GM23338 (cell line): Measurements from ENCODE around the gene ABHD12. TPM values are rescaled to one million over a fixed set of nuclear protein-coding genes. Genes with fewer than 3 reads are reported as not detected.
A peak's percentile ranks its signal among the peaks of the same experiment; 100 is the strongest.

Source experiments
- ATAC-seq: fragments of 200-7000 bp; cut with Tn5 transposase; 3 replicates; pipeline ENCODE4 v1.9.1; 2020
- DNase-seq: peaks from one replicate; pipeline ENCODE4 v3.0.0-alpha.2; 2015; ENCODE audit warnings: low spot score
- H2AFZ ChIP-seq: fragments of 200-600 bp; sonication (generic); 2 replicates; pipeline ENCODE4 v1.8.0; 2016; ENCODE audit warnings: antibody characterized with exemption, mild to moderate bottlenecking, moderate library complexity
- H3F3A ChIP-seq: fragments of 200-600 bp; sonication (generic); replicated peaks from 2 replicates; pipeline ENCODE4 v1.8.0; 2017; ENCODE audit warnings: antibody characterized with exemption, mixed run types, low read depth
- H3K27ac ChIP-seq: fragments of 200-600 bp; sonication (generic); 2 replicates; pipeline ENCODE4 v1.6.1; 2016; ENCODE audit warnings: low read depth
- H3K27me3 ChIP-seq: fragments of 200-600 bp; sonication (generic); 2 replicates; pipeline ENCODE4 v1.8.0; 2016; ENCODE audit warnings: mild to moderate bottlenecking, mixed run types, moderate library complexity; ENCODE audit not compliant: insufficient read depth
- H3K36me3 ChIP-seq: fragments of 200-600 bp; sonication (generic); 2 replicates; pipeline ENCODE4 v1.8.0; 2016; ENCODE audit warnings: mild to moderate bottlenecking; ENCODE audit not compliant: insufficient read depth
- H3K4me1 ChIP-seq: fragments of 200-600 bp; sonication (generic); 2 replicates; pipeline ENCODE4 v1.8.0; 2016; ENCODE audit warnings: mild to moderate bottlenecking, moderate library complexity; ENCODE audit not compliant: insufficient read depth
- H3K4me2 ChIP-seq: fragments of 200-600 bp; sonication (generic); 2 replicates; pipeline ENCODE4 v1.7.1; 2017; ENCODE audit warnings: mixed run types
- H3K4me3 ChIP-seq: fragments of 200-600 bp; sonication (generic); 2 replicates; pipeline ENCODE4 v1.6.1; 2016; ENCODE audit warnings: mixed run types
- H3K79me2 ChIP-seq: fragments of 200-600 bp; sonication (generic); replicated peaks from 2 replicates; pipeline ENCODE4 v1.8.0; 2017; ENCODE audit warnings: mild to moderate bottlenecking; ENCODE audit not compliant: insufficient read depth
- H3K9me2 ChIP-seq: fragments of 200-600 bp; sonication (generic); 2 replicates; pipeline ENCODE4 v1.8.0; 2017; ENCODE audit not compliant: insufficient read depth
- H4K20me1 ChIP-seq: fragments of 200-600 bp; sonication (generic); replicated peaks from 2 replicates; pipeline ENCODE4 v1.8.0; 2017; ENCODE audit warnings: mild to moderate bottlenecking; ENCODE audit not compliant: insufficient read depth
- H3K27ac Mint-ChIP-seq: 2 replicates; pipeline ENCODE4 v1.8.0; 2020; ENCODE audit warnings: inconsistent platforms, mild to moderate bottlenecking, moderate library complexity, mixed read lengths
- H3K27me3 Mint-ChIP-seq: 3 replicates; pipeline ENCODE4 v1.8.0; 2022; ENCODE audit warnings: low read depth, mild to moderate bottlenecking, moderate library complexity, mixed read lengths, inconsistent platforms; ENCODE audit not compliant: insufficient read depth, poor library complexity
- H3K36me3 Mint-ChIP-seq: 3 replicates; pipeline ENCODE4 v1.8.0; 2021; ENCODE audit warnings: low read depth, mild to moderate bottlenecking, inconsistent platforms, moderate library complexity, mixed read lengths
- H3K4me1 Mint-ChIP-seq: 3 replicates; pipeline ENCODE4 v1.8.0; 2020; ENCODE audit warnings: mild to moderate bottlenecking, inconsistent platforms, mixed read lengths
- H3K4me3 Mint-ChIP-seq: 3 replicates; pipeline ENCODE4 v1.8.0; 2021; ENCODE audit warnings: moderate library complexity, mild to moderate bottlenecking, inconsistent platforms, mixed read lengths
- H3K9me3 Mint-ChIP-seq: 3 replicates; pipeline ENCODE4 v1.8.0; 2020; ENCODE audit warnings: moderate library complexity, mild to moderate bottlenecking, inconsistent platforms, mixed read lengths
- CREB1 ChIP-seq: fragments of 250-450 bp; sonication (Bioruptor Pico); IDR thresholded peaks from 2 replicates; pipeline ENCODE4 v1.5.0; 2020; ENCODE audit warnings: low read depth, mild to moderate bottlenecking, moderate library complexity
- CTCF ChIP-seq, 2 experiments: fragments of 200-600 bp in 1 of 2; sonication (generic) in 1 of 2; conservative IDR thresholded peaks; 2 replicates each; pipeline versions ENCODE4 v1.5.1 to v1.6.1; 2016 to 2017; ENCODE audit warnings: antibody characterized with exemption in 2 of 2, low read depth in 2 of 2, mild to moderate bottlenecking in 2 of 2, moderate library complexity in 1 of 2
- ETS1 ChIP-seq: IDR thresholded peaks from 2 replicates; pipeline ENCODE4 v1.6.1; 2016; ENCODE audit warnings: antibody characterized with exemption
- EZH2 ChIP-seq: fragments of 200-600 bp; sonication (generic); IDR thresholded peaks from one replicate; pipeline ENCODE4 v1.8.0; 2017; ENCODE audit warnings: antibody characterized with exemption, mild to moderate bottlenecking, low read depth; ENCODE audit not compliant: unreplicated experiment
- EZH2phosphoT487 ChIP-seq: fragments of 200-600 bp; sonication (generic); IDR thresholded peaks from one replicate; pipeline ENCODE4 v1.8.1; 2018; ENCODE audit warnings: antibody characterized with exemption; ENCODE audit not compliant: unreplicated experiment
- JUNB ChIP-seq: IDR thresholded peaks from one replicate; pipeline ENCODE4 v1.6.1; 2016; ENCODE audit warnings: antibody characterized with exemption; ENCODE audit not compliant: unreplicated experiment
- NANOG ChIP-seq: IDR thresholded peaks from 2 replicates; pipeline ENCODE4 v1.6.1; 2016; ENCODE audit warnings: antibody characterized with exemption, borderline replicate concordance
- POLR2AphosphoS5 ChIP-seq: IDR thresholded peaks from 2 replicates; pipeline ENCODE4 v1.6.1; 2016; ENCODE audit warnings: antibody characterized with exemption, low read depth
- REST ChIP-seq: IDR thresholded peaks from one replicate; pipeline ENCODE4 v1.6.1; 2018; ENCODE audit warnings: antibody characterized with exemption; ENCODE audit not compliant: unreplicated experiment
- STAT1 ChIP-seq: IDR thresholded peaks from one replicate; pipeline ENCODE4 v1.6.1; 2016; ENCODE audit warnings: antibody characterized with exemption; ENCODE audit not compliant: unreplicated experiment
- ZNF114 ChIP-seq: fragments of 250-450 bp; sonication (Bioruptor Pico); IDR thresholded peaks from 2 replicates; pipeline ENCODE4 v1.5.0; 2020; ENCODE audit warnings: mild to moderate bottlenecking, moderate library complexity
- ZNF331 ChIP-seq: fragments of 250-450 bp; sonication (Bioruptor Pico); IDR thresholded peaks from 2 replicates; pipeline ENCODE4 v1.5.0; 2020; ENCODE audit warnings: low read depth, mild to moderate bottlenecking, moderate library complexity
- ZNF462 ChIP-seq: fragments of 250-450 bp; sonication (Bioruptor Pico); IDR thresholded peaks from 2 replicates; pipeline ENCODE4 v1.5.0; 2020; ENCODE audit warnings: mild to moderate bottlenecking, moderate library complexity
- polyA plus RNA-seq: library from polyadenylated mRNA; unstranded; fragments of >200 nt; fragmentation: Nextera tagmentation; extraction: Ambion mirVana; gene quantifications from 2 replicates; pipeline ENCODE4 v1.2.1, GENCODE V29; 2016
- total RNA-seq: library from RNA; depleted of rRNA; stranded (reverse); fragments of >200 nt; shearing (Covaris generic); gene quantifications from 2 replicates; pipeline ENCODE4 v1.2.3, GENCODE V29; 2014

The ABHD12 gene
- total and polyA plus RNA-seq, 2 experiments from 2014 or later: 40.2 to 57.8 TPM

GRCh38 chr20:25299806-25300205, 90.8 kb downstream of the ABHD12 start:
- H3K4me3 ChIP-seq: no peak overlapping the region
- no peak overlapping the region for H3K4me2 ChIP-seq
- Mint-ChIP-seq H3K27me3 (peaks cover 20% of the 10 kb centered on the region), H3K27ac (peak overlapping the region; percentile 28; the same call in 1 of the 2 replicates), H3K9me3 (no peaks in the 10 kb centered on the region; the same call in 2 of the 3 replicates), H3K4me1 (peaks cover 24% of the 10 kb centered on the region), H3K36me3 (peaks cover 36% of the 10 kb centered on the region), H3K4me3 (no peak overlapping the region)
- no peak overlapping the region for H2AFZ ChIP-seq
- no peaks in the 10 kb centered on the region for H3K27me3 ChIP-seq
- H4K20me1 ChIP-seq: 0 out of 2 replicates have a peak, but pooled peaks cover under 1% of the 10 kb centered on the region
- no peaks in the 10 kb centered on the region for H3K9me2 ChIP-seq
- peaks cover 11% of the 10 kb centered on the region; the same call in 1 of the 2 replicates for H3F3A ChIP-seq
- ATAC-seq (no peak), DNase-seq (no peak)
- peaks cover 6% of the 10 kb centered on the region; the same call in 1 of the 2 replicates for H3K4me1 ChIP-seq
- H3K36me3 ChIP-seq: peaks cover 9% of the 10 kb centered on the region; the same call in 1 of the 2 replicates
- H3K79me2 ChIP-seq: no peaks in the 10 kb centered on the region
- TF ChIP-seq STAT1 (no peak), CREB1 (no peak), CTCF (conservative IDR thresholded peaks at IDR 0.05; ENCODE audit: low read depth in 2 of 2) (no peak), POLR2AphosphoS5 (no peak), ZNF462 (no peak), EZH2 (no peak), EZH2phosphoT487 (no peak), ZNF114 (no peak), REST (no peak), NANOG (no peak), JUNB (no peak), ZNF331 (CRISPR knock-in tag) (no peak), ETS1 (no peak)
- no peak overlapping the region for H3K27ac ChIP-seq
